HG02840 (cell line): Measurements from ENCODE around the gene DACH1.
"Not testable (repeated sequence)": the region's sequence is repeated elsewhere in the genome, so short reads cannot be mapped to it uniquely, and the experiment has no call there.

Source experiments
- ATAC-seq: cut with Tn5 transposase; IDR thresholded peaks from one replicate; pipeline ENCODE4 v1.9.1; 2021; ENCODE audit warnings: mild to moderate bottlenecking, moderate library complexity, moderate number of reproducible peaks; ENCODE audit not compliant: unreplicated experiment, low FRiP score

The DACH1 gene

GRCh38 chr13:71867131-71867814, at the start of gene DACH1:
DACH1 (minus strand) TSS chr13:71867204.
- ATAC-seq = no peak

- no peak for ATAC-seq
These were observed 46.7 kb upstream of the DACH1 start for GRCh38 chr13:71913717-71914116.

- ATAC-seq = no peak
These were observed 45.5 kb upstream of the DACH1 start for GRCh38 chr13:71912524-71912923.

- no peak for ATAC-seq
These were observed 39.4 kb upstream of the DACH1 start for GRCh38 chr13:71906448-71906847.

- ATAC-seq = no peak
These were observed 35.7 kb upstream of the DACH1 start for GRCh38 chr13:71902676-71903075.

GRCh38 chr13:71893506-71893905, 26.5 kb upstream of the DACH1 start:
- ATAC-seq = not testable (repeated sequence)

GRCh38 chr13:71886880-71887279, 19.9 kb upstream of the DACH1 start:
- ATAC-seq = no peak

- no peak for ATAC-seq
These were observed 15.1 kb upstream of the DACH1 start for GRCh38 chr13:71882120-71882519.

GRCh38 chr13:71880753-71881541, 13.9 kb upstream of the DACH1 start:
- no peak for ATAC-seq

- ATAC-seq = no peak
These were observed 12.9 kb upstream of the DACH1 start for GRCh38 chr13:71879808-71880344.

GRCh38 chr13:71879129-71879535, 12.1 kb upstream of the DACH1 start:
- peak; percentile 87 for ATAC-seq

GRCh38 chr13:71877256-71877653, 10.3 kb upstream of the DACH1 start:
- ATAC-seq = no peak

- no peak for ATAC-seq
These were observed 9.7 kb upstream of the DACH1 start for GRCh38 chr13:71876648-71877255.

- ATAC-seq = no peak
These were observed 8.8 kb upstream of the DACH1 start for GRCh38 chr13:71875823-71876222.

GRCh38 chr13:71874458-71874857, 7.5 kb upstream of the DACH1 start:
- ATAC-seq = no peak

GRCh38 chr13:71873418-71874247, 6.6 kb upstream of the DACH1 start:
- no peak for ATAC-seq

- ATAC-seq = no peak
These were observed 4.8 kb upstream of the DACH1 start for GRCh38 chr13:71871844-71872243.

- no peak for ATAC-seq
These were observed 4.3 kb upstream of the DACH1 start for GRCh38 chr13:71871176-71871754.

- ATAC-seq = no peak
These were observed 3.1 kb upstream of the DACH1 start for GRCh38 chr13:71870100-71870499.

- ATAC-seq = no peak
These were observed 2.3 kb upstream of the DACH1 start for GRCh38 chr13:71869274-71869673.
